HCT116 (cell line): Measurements from ENCODE around the gene PHLDA1. TPM values are rescaled to one million over a fixed set of nuclear protein-coding genes. Genes with fewer than 3 reads are reported as not detected.

Source experiments
- ATAC-seq: fragments of 200-7000 bp; cut with Tn5 transposase; 2 replicates; pipeline ENCODE4 v1.9.1; 2020; ENCODE audit warnings: mild to moderate bottlenecking, moderate library complexity
- BruUV-seq: library from RNA; stranded (reverse); fragments of 400-500 nt; replicated peaks from 2 replicates; lab custom pipeline; 2021; lab: Mats Ljungman, UMichigan
- CTCF ChIA-PET: fragments of 300-600 bp; sonication (Branson Sonifier 250); formaldehyde crosslinking; loops from one replicate; lab custom pipeline; 2021; ENCODE audit warnings: antibody characterized with exemption; lab: Charles Lee
- POLR2A ChIA-PET: fragments of 300-600, 350-600 bp; sonication (Branson Sonifier 250); formaldehyde crosslinking; loops from one replicate; lab custom pipeline; 2021; ENCODE audit warnings: antibody characterized with exemption; lab: Charles Lee
- RAD21 ChIA-PET, 2 experiments: fragments of 300-600 bp; sonication (Branson Sonifier 250); formaldehyde crosslinking; loops; one replicate each; lab custom pipeline; 2023; ENCODE audit warnings: low total read pairs in 2 of 2; ENCODE audit not compliant: uncharacterized antibody in 2 of 2, unreplicated experiment in 2 of 2, low non-redundant PET in 1 of 2; lab: Charles Lee
- DNase-seq: peaks from one replicate; pipeline ENCODE4 v3.0.0-alpha.2; 2010; ENCODE audit warnings: low read depth, low spot score
- H2AFZ ChIP-seq: fragments of 200-600 bp; shearing (Covaris generic), sonication (generic); 2 replicates; pipeline ENCODE4 v1.6.1; 2017; ENCODE audit warnings: low read depth, mixed run types, mixed read lengths, antibody characterized with exemption, low read length; ENCODE audit not compliant: poor library complexity, severe bottlenecking
- H3K27ac ChIP-seq: 2 replicates; pipeline ENCODE4 v1.5.1; 2012; ENCODE audit warnings: low read depth, low read length
- H3K27me3 ChIP-seq: fragments of 200-600 bp; sonication (generic); 2 replicates; pipeline ENCODE4 v1.6.1; 2016; ENCODE audit warnings: mixed run types, low read length, mixed read lengths; ENCODE audit not compliant: insufficient read depth
- H3K36me3 ChIP-seq, 2 experiments: fragments of 200-500 bp in 1 of 2; fragments of 200-600 bp in 1 of 2; sonication (Bioruptor generic) in 1 of 2; sonication (generic) in 1 of 2; 2 replicates each; pipeline versions ENCODE4 v1.5.1 to v1.6.1; 2014 to 2016; ENCODE audit warnings: low read length in 2 of 2, inconsistent platforms in 1 of 2, mixed read lengths in 1 of 2, mixed run types in 1 of 2; ENCODE audit not compliant: insufficient read depth in 2 of 2, control insufficient read depth in 1 of 2
- H3K4me1 ChIP-seq, 2 experiments: fragments of 200-600 bp in 1 of 2; sonication (generic) in 1 of 2; 2 replicates each; pipeline versions ENCODE4 v1.5.1 to v1.6.1; 2012 to 2017; ENCODE audit warnings: low read length in 2 of 2, inconsistent platforms in 1 of 2, mild to moderate bottlenecking in 1 of 2, mixed read lengths in 1 of 2, mixed run types in 1 of 2, moderate library complexity in 1 of 2; ENCODE audit not compliant: insufficient read depth in 2 of 2, control insufficient read depth in 1 of 2
- H3K4me2 ChIP-seq: fragments of 200-600 bp; sonication (generic); 2 replicates; pipeline ENCODE4 v1.6.1; 2017; ENCODE audit warnings: mixed run types, low read length, mixed read lengths
- H3K4me3 ChIP-seq, 2 experiments: fragments of 200-600 bp in 1 of 2; sonication (generic) in 1 of 2; replicated peaks in 1 of 2; 2 replicates each; pipeline ENCODE4 v1.5.1; 2011 to 2016; ENCODE audit warnings: low read length in 2 of 2, control low read depth in 1 of 2, low read depth in 1 of 2, mild to moderate bottlenecking in 1 of 2, mixed read lengths in 1 of 2, mixed run types in 1 of 2
- H3K79me2 ChIP-seq: fragments of 200-600 bp; sonication (generic); 2 replicates; pipeline ENCODE4 v1.6.1; 2017; ENCODE audit warnings: mild to moderate bottlenecking, mixed run types, low read length, moderate library complexity, mixed read lengths; ENCODE audit not compliant: insufficient read depth
- H3K9ac ChIP-seq: fragments of 200-600 bp; sonication (generic); 2 replicates; pipeline ENCODE4 v1.6.1; 2016; ENCODE audit warnings: low read length, mixed read lengths
- H3K9me2 ChIP-seq: fragments of 200-600 bp; sonication (generic), shearing (Covaris generic); 2 replicates; pipeline ENCODE4 v1.6.1; 2017; ENCODE audit warnings: mixed run types, mild to moderate bottlenecking, moderate library complexity; ENCODE audit not compliant: insufficient read depth
- H3K9me3 ChIP-seq, 2 experiments: fragments of 200-500 bp in 1 of 2; fragments of 200-600 bp in 1 of 2; sonication (Bioruptor generic) in 1 of 2; sonication (generic) in 1 of 2; 2 replicates each; pipeline ENCODE4 v1.6.1; 2014 to 2017; ENCODE audit warnings: low read length in 2 of 2, mixed read lengths in 2 of 2, inconsistent platforms in 1 of 2, low read depth in 1 of 2, mild to moderate bottlenecking in 1 of 2, mixed run types in 1 of 2, moderate library complexity in 1 of 2; ENCODE audit not compliant: control insufficient read depth in 1 of 2, insufficient read depth in 1 of 2
- H4K20me1 ChIP-seq: fragments of 200-600 bp; sonication (generic), shearing (Covaris generic); 2 replicates; pipeline ENCODE4 v1.6.1; 2017; ENCODE audit warnings: mixed run types, mild to moderate bottlenecking, moderate library complexity; ENCODE audit not compliant: insufficient read depth
- CBX3 ChIP-seq: IDR thresholded peaks from 2 replicates; pipeline ENCODE4 v1.6.1; 2012; ENCODE audit warnings: low read depth
- EGR1 ChIP-seq: IDR thresholded peaks from 2 replicates; pipeline ENCODE4 v1.6.1; 2012; ENCODE audit warnings: low read depth
- ELF1 ChIP-seq: IDR thresholded peaks from 2 replicates; pipeline ENCODE4 v1.6.1; 2012; ENCODE audit warnings: low read depth, borderline replicate concordance
- EZH2 ChIP-seq: fragments of 200-600 bp; sonication (generic); IDR thresholded peaks from 2 replicates; pipeline ENCODE4 v1.6.1; 2017; ENCODE audit warnings: antibody characterized with exemption, mixed run types
- EZH2phosphoT487 ChIP-seq: fragments of 200-600 bp; IDR thresholded peaks from 2 replicates; pipeline ENCODE4 v1.6.1; 2018; ENCODE audit warnings: antibody characterized with exemption, borderline replicate concordance
- FOSL1 ChIP-seq: IDR thresholded peaks from 2 replicates; pipeline ENCODE4 v1.6.1; 2012; ENCODE audit warnings: low read depth
- POLR2AphosphoS5 ChIP-seq: IDR thresholded peaks from 2 replicates; pipeline ENCODE4 v1.6.1; 2011; ENCODE audit warnings: mild to moderate bottlenecking, low read depth, low read length, moderate library complexity
- RAD21 ChIP-seq: IDR thresholded peaks from 2 replicates; pipeline ENCODE4 v1.6.1; 2012; ENCODE audit warnings: low read depth, mild to moderate bottlenecking
- SP1 ChIP-seq: IDR thresholded peaks from 2 replicates; pipeline ENCODE4 v1.6.1; 2012; ENCODE audit warnings: low read depth
- SRF ChIP-seq: IDR thresholded peaks from 2 replicates; pipeline ENCODE4 v1.6.1; 2012; ENCODE audit warnings: low read depth
- TCF7L2 ChIP-seq: IDR thresholded peaks from 2 replicates; pipeline ENCODE4 v1.7.0; 2011; ENCODE audit warnings: borderline replicate concordance, inconsistent platforms; ENCODE audit not compliant: insufficient read depth, insufficient read length; ENCODE audit errors: extremely low read depth
- YY1 ChIP-seq: IDR thresholded peaks from 2 replicates; pipeline ENCODE4 v1.6.1; 2011; ENCODE audit warnings: low read length, low read depth, moderate library complexity, mild to moderate bottlenecking; ENCODE audit not compliant: insufficient replicate concordance; ENCODE audit errors: extremely low read depth
- ZFX ChIP-seq: fragments of 450-650 bp; IDR thresholded peaks from 2 replicates; pipeline ENCODE4 v1.6.1; 2017
- ZNF274 ChIP-seq: fragments of 200-500 bp; sonication (Bioruptor generic); IDR thresholded peaks from 2 replicates; pipeline ENCODE4 v1.6.1; 2014; ENCODE audit warnings: mild to moderate bottlenecking, low read depth, low read length, inconsistent platforms
- intact Hi-C: fragments of 100-400 bp; cut with micrococcal nuclease; formaldehyde crosslinking; loops from 2 replicates; pipeline ENCODE4 v1.10.0; 2022
- total RNA-seq: library from RNA; stranded (reverse); gene quantifications from one replicate; pipeline ENCODE4 v1.2.1, GENCODE V29; 2021; ENCODE audit not compliant: unreplicated experiment
- TF ChIP-seq, protein P1 (sequence below): IDR thresholded peaks from 2 replicates; pipeline ENCODE4 v1.6.1; 2012

Gene PHLDA1
- total RNA-seq, 1 experiment from 2014 or later = 231 TPM

DNA sequence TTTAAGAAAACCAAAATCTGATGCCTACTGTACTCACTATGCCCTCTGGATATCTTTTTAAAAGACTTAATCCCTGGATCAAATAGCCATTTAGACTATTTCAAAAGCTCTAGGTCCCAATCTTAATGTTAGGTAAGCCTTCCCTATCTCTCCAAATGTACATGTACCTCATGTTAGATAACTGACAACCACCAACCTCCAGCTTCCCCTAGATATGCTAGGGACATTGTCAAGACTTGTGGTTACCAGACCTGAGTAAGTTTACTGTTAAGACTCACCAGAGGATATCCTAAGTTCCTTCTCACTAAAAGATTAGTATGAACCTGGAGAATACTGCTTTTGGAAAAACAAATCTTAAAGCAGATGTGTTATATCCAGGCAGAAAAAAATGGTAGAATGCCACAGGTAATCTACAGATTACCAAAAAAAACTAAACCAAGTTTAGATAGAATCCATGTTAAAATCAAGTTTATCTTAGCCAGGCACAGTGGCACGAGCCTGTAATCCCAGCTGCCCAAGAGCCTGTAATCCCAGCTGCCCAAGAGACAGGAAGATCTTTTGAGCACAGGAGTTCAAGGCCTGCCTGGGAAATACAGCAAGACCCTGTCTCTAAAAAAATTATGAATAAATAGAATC is 43.2 kb upstream of the PHLDA1 start:
- ChIA-PET RAD21 (no interaction called here), CTCF (no interaction called here), POLR2A (no interaction called here)
- no TSS peak for BruUV-seq
- no peaks in the 10 kb centered on the region for H3K9me2 ChIP-seq
- H3K9me3 ChIP-seq = no peaks in the 10 kb centered on the region
- H3K9ac ChIP-seq = no peak overlapping the region
- no peak overlapping the region for H2AFZ ChIP-seq
- no peak for DNase-seq
- ATAC-seq = no peak
- TF ChIP-seq POLR2AphosphoS5 (no peak), EZH2 (no peak), SP1 (no peak), YY1 (no peak), FOSL1 (no peak), CBX3 (no peak), TCF7L2 (no peak), EGR1 (no peak), ELF1 (no peak), RAD21 (no peak), SRF (no peak), EZH2phosphoT487 (no peak), ZFX (no peak), ZNF274 (no peak)
- TF ChIP-seq, protein P1, sequence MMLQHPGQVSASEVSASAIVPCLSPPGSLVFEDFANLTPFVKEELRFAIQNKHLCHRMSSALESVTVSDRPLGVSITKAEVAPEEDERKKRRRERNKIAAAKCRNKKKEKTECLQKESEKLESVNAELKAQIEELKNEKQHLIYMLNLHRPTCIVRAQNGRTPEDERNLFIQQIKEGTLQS = no peak
- H4K20me1 ChIP-seq = peaks cover 33% of the 10 kb centered on the region; the same call in 1 of the 2 replicates
- no peak overlapping the region for H3K4me2 ChIP-seq
- H3K36me3 ChIP-seq = peaks cover 3 to 29% of the 10 kb centered on the region in 2 experiments; a peak in 3 of 4 replicates
- no peaks in the 10 kb centered on the region for H3K4me1 ChIP-seq
- H3K79me2 ChIP-seq = peaks cover 100% of the 10 kb centered on the region
- intact Hi-C loops = no loop called here
- no peak overlapping the region for H3K27ac ChIP-seq
- no peaks in the 10 kb centered on the region for H3K27me3 ChIP-seq
- no peak overlapping the region for H3K4me3 ChIP-seq
